Parathyroid adenoma (tissue), 2 donors: Measurements from ENCODE around the gene DUSP8.

Experiments used
- H2AFZ ChIP-seq: fragments of 300-600 bp; sonication (generic); one replicate; pipeline ENCODE4 v1.7.0; 2017; ENCODE audit warnings: antibody characterized with exemption, mild to moderate bottlenecking
- H3K27ac ChIP-seq: fragments of 300-600 bp; sonication (generic); one replicate; pipeline ENCODE4 v1.7.0; 2017
- H3K27me3 ChIP-seq: fragments of 300-600 bp; sonication (generic); one replicate; pipeline ENCODE4 v1.7.0; 2017; ENCODE audit warnings: low read length; ENCODE audit not compliant: control insufficient read depth, insufficient read depth
- H3K36me3 ChIP-seq: fragments of 300-600 bp; sonication (generic); one replicate; pipeline ENCODE4 v1.7.0; 2017; ENCODE audit warnings: low read length; ENCODE audit not compliant: control insufficient read depth, insufficient read depth
- H3K4me1 ChIP-seq: fragments of 300-600 bp; sonication (generic); one replicate; pipeline ENCODE4 v1.7.0; 2017; ENCODE audit warnings: control low read depth
- H3K4me2 ChIP-seq: fragments of 300-600 bp; sonication (generic); one replicate; pipeline ENCODE4 v1.7.0; 2017; ENCODE audit warnings: low read length
- H3K4me3 ChIP-seq: fragments of 300-600 bp; sonication (generic); one replicate; pipeline ENCODE4 v1.7.0; 2017; ENCODE audit warnings: low read depth, low read length
- H3K79me2 ChIP-seq: fragments of 300-600 bp; sonication (generic); one replicate; pipeline ENCODE4 v1.7.0; 2017; ENCODE audit warnings: control low read depth
- H3K9ac ChIP-seq: fragments of 300-600 bp; sonication (generic); one replicate; pipeline ENCODE4 v1.7.0; 2017; ENCODE audit warnings: mild to moderate bottlenecking
- H3K9me3 ChIP-seq: fragments of 300-600 bp; sonication (generic); one replicate; pipeline ENCODE4 v1.7.0; 2017; ENCODE audit warnings: low read length; ENCODE audit not compliant: control insufficient read depth
- TF ChIP-seq, protein P1 (sequence below): fragments of 300-600 bp; sonication (generic); IDR thresholded peaks from one replicate; pipeline ENCODE4 v1.7.0; 2017; ENCODE audit warnings: antibody characterized with exemption, mild to moderate bottlenecking
- donor health status: primary hyperparathyroidism.

Gene DUSP8

DNA sequence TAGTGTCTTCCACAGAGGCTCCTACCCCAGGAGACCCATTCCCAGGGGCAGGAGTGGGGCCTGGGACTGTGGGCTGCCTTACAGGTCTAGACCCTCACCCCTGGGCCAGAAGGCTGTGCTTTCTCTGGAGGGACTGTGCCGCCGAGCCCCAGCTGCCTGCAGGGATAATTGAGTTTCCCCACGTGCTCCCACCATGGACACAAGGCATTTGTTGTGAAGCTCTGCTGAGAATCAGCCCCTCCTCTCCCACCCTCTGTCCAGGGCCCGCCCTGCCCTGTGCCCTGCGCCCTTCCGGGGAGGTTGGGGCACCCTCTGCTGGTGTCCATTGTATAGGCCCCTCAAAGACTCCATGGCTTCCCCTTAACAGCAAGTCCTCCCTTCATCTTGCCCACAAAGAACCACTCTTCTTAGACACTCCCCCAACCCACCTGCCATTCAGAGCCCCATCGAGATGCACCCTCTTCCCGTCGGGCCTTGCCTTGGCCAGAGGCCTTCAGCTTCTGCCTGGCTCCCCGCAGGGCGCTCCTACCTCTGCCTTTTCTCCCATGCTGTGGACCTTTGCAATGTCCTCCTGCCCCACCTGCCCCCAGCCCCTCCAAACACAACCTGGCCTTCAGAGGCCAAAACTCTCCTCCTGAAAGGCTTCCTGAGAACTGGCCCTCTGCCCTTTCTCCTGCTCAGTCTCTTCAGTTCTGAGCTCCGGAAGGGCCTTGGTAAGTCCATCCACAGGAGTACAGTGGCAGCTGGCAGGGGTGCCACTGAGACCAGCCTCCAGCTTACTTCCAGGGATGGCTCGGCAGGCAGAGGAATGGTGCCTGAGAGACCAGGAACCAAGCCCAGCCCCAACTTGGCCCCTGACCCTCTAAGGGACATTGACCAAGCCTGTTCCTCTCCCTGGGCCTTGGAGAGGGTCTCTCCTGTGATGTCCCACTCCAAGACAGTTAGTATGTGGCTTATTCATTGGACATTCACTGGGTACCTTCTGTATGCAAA lies 22.4 kb downstream of the DUSP8 start:
- TF ChIP-seq, protein P1, sequence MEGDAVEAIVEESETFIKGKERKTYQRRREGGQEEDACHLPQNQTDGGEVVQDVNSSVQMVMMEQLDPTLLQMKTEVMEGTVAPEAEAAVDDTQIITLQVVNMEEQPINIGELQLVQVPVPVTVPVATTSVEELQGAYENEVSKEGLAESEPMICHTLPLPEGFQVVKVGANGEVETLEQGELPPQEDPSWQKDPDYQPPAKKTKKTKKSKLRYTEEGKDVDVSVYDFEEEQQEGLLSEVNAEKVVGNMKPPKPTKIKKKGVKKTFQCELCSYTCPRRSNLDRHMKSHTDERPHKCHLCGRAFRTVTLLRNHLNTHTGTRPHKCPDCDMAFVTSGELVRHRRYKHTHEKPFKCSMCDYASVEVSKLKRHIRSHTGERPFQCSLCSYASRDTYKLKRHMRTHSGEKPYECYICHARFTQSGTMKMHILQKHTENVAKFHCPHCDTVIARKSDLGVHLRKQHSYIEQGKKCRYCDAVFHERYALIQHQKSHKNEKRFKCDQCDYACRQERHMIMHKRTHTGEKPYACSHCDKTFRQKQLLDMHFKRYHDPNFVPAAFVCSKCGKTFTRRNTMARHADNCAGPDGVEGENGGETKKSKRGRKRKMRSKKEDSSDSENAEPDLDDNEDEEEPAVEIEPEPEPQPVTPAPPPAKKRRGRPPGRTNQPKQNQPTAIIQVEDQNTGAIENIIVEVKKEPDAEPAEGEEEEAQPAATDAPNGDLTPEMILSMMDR, result no peak
- Histone ChIP-seq H3K27me3 (no peaks in the 10 kb centered on the region), H3K27ac (peak overlapping the region; percentile 82)

DNA sequence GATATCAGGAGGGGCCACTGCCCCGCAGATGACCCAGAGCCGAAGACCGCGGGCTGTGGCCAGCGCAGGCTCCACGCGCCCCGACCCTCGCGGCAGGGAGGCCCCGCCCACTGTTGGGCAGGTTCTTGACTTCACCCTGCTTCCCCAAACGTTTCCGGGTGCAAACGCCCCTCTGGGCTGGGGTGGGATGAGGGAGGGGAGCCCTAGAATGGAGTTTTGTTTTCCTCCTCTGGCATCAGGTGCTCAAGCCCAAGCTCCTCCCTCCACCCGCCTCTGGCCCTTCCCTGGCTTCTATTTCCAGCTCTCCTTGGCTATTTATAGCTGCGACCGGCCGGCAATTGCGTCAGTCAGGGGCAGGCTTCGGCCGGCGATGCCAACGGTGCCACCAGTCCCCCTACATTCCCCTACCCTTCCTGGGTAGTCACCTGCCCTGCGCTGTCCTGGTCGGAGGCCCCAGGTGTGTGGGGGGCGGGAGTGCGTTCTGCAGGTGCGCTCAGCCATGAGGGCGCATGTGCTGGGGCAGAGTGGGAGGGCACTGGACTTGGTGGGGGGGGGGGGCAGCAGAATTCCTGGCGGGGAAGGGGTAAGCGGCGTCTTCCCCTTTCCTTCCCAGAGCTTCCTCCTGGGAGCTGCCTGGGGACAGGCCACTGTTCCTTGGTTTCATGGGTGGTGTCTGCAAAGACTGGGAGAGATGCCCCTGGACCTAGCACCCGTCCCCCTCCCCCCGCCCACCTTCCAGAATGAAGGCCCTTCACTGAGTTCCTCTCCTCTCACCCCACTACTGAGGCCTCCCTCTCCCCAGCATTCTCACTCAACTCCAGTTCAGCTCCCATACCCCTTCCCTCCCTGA lies 23.6 kb downstream of the DUSP8 start:
- peak overlapping the region; percentile 22 for H3K4me3 ChIP-seq
- TF ChIP-seq, protein P1, result no peak
- peak overlapping the region; percentile 82 for H3K27ac ChIP-seq
- H3K4me2 ChIP-seq, result peak overlapping the region; percentile 63
- H3K9ac ChIP-seq, result no peak overlapping the region
- H3K36me3 ChIP-seq, result no peaks in the 10 kb centered on the region
- H3K4me1 ChIP-seq, result no peaks in the 10 kb centered on the region
- no peaks in the 10 kb centered on the region for H3K9me3 ChIP-seq
- no peaks in the 10 kb centered on the region for H3K79me2 ChIP-seq
- H2AFZ ChIP-seq, result peak overlapping the region; percentile 64
- no peaks in the 10 kb centered on the region for H3K27me3 ChIP-seq

More for the DNA sequence above, 22.4 kb downstream of the DUSP8 start:
- no peaks in the 10 kb centered on the region for H3K36me3 ChIP-seq
- H3K79me2 ChIP-seq, result no peaks in the 10 kb centered on the region
- no peaks in the 10 kb centered on the region for H3K4me1 ChIP-seq
- H2AFZ ChIP-seq, result no peak overlapping the region
- H3K9ac ChIP-seq, result no peak overlapping the region
- H3K4me3 ChIP-seq, result no peak overlapping the region
- H3K9me3 ChIP-seq, result no peaks in the 10 kb centered on the region
- H3K4me2 ChIP-seq, result no peak overlapping the region

DNA sequence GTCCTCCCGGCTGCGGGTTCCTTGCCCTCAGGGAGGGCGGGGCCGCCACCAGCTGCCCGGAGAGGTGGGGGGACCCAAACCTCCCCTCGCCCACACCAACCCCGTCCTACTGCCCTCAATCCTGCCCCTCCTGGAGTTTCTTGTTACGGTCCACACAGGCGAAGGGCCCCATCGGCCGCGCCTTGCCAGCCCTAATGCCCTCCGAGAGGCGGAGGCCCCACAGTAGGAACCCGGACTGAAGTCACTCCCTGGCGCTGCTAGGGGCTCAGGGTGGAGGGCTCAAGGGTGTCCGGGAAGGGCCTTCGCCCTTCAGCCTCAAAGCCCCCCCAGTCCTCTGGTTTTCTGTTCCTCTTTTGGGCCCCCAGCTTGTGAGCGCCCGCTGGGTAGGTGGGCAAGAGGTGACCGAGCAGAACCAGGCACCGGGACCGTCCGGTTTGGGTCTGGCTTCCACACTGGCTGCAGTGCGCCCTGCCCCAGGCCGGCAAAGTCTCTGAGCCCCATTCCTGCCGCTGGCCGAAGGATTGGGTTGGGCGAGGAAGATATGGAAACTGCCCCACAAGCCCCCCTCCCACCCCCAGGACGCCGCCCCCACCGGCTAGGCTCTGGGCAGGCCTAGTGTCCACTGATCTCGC lies 24.5 kb downstream of the DUSP8 start:
- no peaks in the 10 kb centered on the region for H3K9me3 ChIP-seq
- peak overlapping the region; percentile 82 for H3K27ac ChIP-seq
- TF ChIP-seq, protein P1, result no peak
- H3K4me2 ChIP-seq, result peak overlapping the region; percentile 63
- no peaks in the 10 kb centered on the region for H3K4me1 ChIP-seq
- H3K27me3 ChIP-seq, result no peaks in the 10 kb centered on the region
- H3K79me2 ChIP-seq, result no peaks in the 10 kb centered on the region
- peak overlapping the region; percentile 64 for H2AFZ ChIP-seq
- H3K36me3 ChIP-seq, result no peaks in the 10 kb centered on the region
- no peak overlapping the region for H3K9ac ChIP-seq
- peak overlapping the region; percentile 44 for H3K4me3 ChIP-seq

DNA sequence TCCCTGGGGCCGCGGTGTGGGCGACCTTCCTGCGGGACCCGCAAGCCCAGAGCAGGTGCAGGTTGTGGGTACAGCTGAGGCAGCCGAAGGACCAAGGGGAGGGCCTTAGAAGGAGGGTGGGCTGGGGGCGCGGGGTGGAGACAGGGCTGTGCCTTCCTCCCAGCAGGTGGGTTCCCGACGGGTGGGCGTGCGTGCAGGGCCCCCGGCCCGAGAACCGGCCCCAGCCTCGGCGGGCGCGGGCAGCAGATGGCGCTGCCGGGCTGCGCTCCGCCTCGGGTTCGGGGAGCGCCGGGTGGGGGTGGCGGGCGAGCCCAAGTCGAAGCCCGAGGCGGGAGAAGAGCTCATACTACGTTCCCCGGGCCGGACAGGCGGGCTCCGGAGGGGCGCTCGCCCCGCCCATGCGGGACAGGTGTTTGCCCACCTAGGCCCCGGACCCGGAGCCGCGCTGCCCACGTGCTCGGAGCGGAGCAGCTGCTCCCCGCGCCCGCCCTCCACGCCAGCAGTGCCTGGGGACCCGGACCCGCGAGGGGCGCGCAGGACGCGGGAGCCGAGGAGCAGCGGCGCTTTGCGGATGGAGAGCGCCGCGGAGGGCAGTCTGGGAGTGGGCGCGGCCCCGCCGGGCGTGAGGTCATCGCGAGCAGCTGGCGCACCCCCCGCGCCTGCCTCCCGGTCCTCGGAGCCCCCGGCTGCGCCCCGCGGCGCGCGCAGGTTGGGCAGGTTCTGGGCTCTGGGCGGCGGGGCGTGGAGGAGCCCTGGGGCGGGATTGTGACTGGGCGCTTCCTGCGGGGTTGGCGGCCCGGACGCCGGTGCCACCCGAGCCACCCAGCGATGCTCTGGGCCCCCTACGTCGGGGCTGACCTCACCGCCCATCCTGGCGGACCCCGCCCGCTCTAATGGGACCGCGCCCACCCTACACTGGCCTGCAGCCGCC lies 25.3 kb downstream of the DUSP8 start:
- Histone ChIP-seq H2AFZ (peak overlapping the region; percentile 64), H3K9ac (no peak overlapping the region), H3K4me3 (peak overlapping the region; percentile 44), H3K36me3 (no peaks in the 10 kb centered on the region), H3K27ac (peak overlapping the region; percentile 82), H3K4me2 (peak overlapping the region; percentile 63), H3K27me3 (no peaks in the 10 kb centered on the region), H3K9me3 (no peaks in the 10 kb centered on the region), H3K4me1 (no peaks in the 10 kb centered on the region), H3K79me2 (no peaks in the 10 kb centered on the region)
- TF ChIP-seq, protein P1, result peak; percentile 63
